ENCODE data around the gene ZCWPW1. TPM values are rescaled to one million over a fixed set of nuclear protein-coding genes. Genes with fewer than 3 reads are reported as not detected.
A peak's percentile ranks its signal among the peaks of the same experiment; 100 is the strongest.

The ZCWPW1 gene
- total and polyA plus RNA-seq, 2 of the 13 experiments (the other 11 are each of a cell fraction or from before 2014, with no cell fraction given), result 2.4 to 2.5 TPM

GRCh38 chr7:100469227-100470044 is 40.9 kb upstream of the ZCWPW1 start (continued):
- peak; percentile 32; the same call in 1 of the 2 replicates for TF ChIP-seq ZMYM4 (CRISPR knock-in tag; IDR thresholded peaks at IDR 0.05)
- TF ChIP-seq ZNF280B (CRISPR knock-in tag; IDR thresholded peaks at IDR 0.05; ENCODE audit: borderline replicate concordance), result no peak
- TF ChIP-seq ZNF841 (CRISPR knock-in tag; IDR thresholded peaks at IDR 0.05; ENCODE audit: borderline replicate concordance), result no peak
- TF ChIP-seq FOSL2 (CRISPR knock-in tag; IDR thresholded peaks at IDR 0.05), result no peak
- no peak for TF ChIP-seq TAF15 (IDR thresholded peaks at IDR 0.05; ENCODE audit: low read depth, low read length, poor library complexity, severe bottlenecking)
- no peak for TF ChIP-seq ZNF451 (CRISPR knock-in tag; IDR thresholded peaks at IDR 0.05)
- TF ChIP-seq FOXC1 (CRISPR knock-in tag; IDR thresholded peaks at IDR 0.05; ENCODE audit: borderline replicate concordance), result no peak
- TF ChIP-seq THRA (CRISPR knock-in tag; IDR thresholded peaks at IDR 0.05; ENCODE audit: borderline replicate concordance), result peak; percentile 13; the same call in 1 of the 2 replicates
- TF ChIP-seq RXRA (CRISPR knock-in tag; IDR thresholded peaks at IDR 0.05), result peak; percentile 21; the same call in 1 of the 2 replicates
- TF ChIP-seq PBX2 (CRISPR knock-in tag; IDR thresholded peaks at IDR 0.05), result no peak
- peak; percentile 67; the same call in 1 of the 2 replicates for TF ChIP-seq SMAD3 (CRISPR knock-in tag; IDR thresholded peaks at IDR 0.05)
- TF ChIP-seq CTCF (CRISPR knock-in tag; IDR thresholded peaks at IDR 0.05), result peak; percentile 95
- no peak for TF ChIP-seq ZNF644 (CRISPR knock-in tag; IDR thresholded peaks at IDR 0.05; ENCODE audit: low read depth)
- 0 out of 2 replicates have a peak, but pooled peaks have one; percentile 41 for TF ChIP-seq SPEN (CRISPR knock-in tag; IDR thresholded peaks at IDR 0.05; ENCODE audit: low read depth)
- TF ChIP-seq ETS1 (CRISPR knock-in tag; IDR thresholded peaks at IDR 0.05), result no peak
- no peak for TF ChIP-seq GMEB1 (CRISPR knock-in tag; IDR thresholded peaks at IDR 0.05; ENCODE audit: borderline replicate concordance)
- no peak for TF ChIP-seq EP300 (IDR thresholded peaks at IDR 0.05; ENCODE audit: low read depth in 2 of 2, low read length in 2 of 2)
- no peak for TF ChIP-seq EP300 (CRISPR knock-in tag; IDR thresholded peaks at IDR 0.05; ENCODE audit: borderline replicate concordance)
- TF ChIP-seq ZNF891 (CRISPR knock-in tag; IDR thresholded peaks at IDR 0.05), result 0 out of 2 replicates have a peak, but pooled peaks have one; percentile 48
- 0 out of 2 replicates have a peak, but pooled peaks have one; percentile 42 for TF ChIP-seq SALL2 (CRISPR knock-in tag; IDR thresholded peaks at IDR 0.05)

All from HepG2 (cell line).